GM19099 (cell line): ENCODE data around the gene SETD1A.

Experiments
- POLR2A ChIP-seq: IDR thresholded peaks from 3 replicates; pipeline ENCODE4 v1.6.1; 2011; ENCODE audit warnings: low read depth; ENCODE audit not compliant: insufficient read length; ENCODE audit errors: extremely low read depth

The SETD1A gene

GRCh38 chr16:31006589-31006988, 49.0 kb downstream of the SETD1A start:
- TF ChIP-seq POLR2A: no peak

- TF ChIP-seq POLR2A: no peak
Measured at GRCh38 chr16:31007684-31008083, 50.1 kb downstream of the SETD1A start.

- no peak for TF ChIP-seq POLR2A
Measured at GRCh38 chr16:31008149-31008548, 50.6 kb downstream of the SETD1A start.

- no peak for TF ChIP-seq POLR2A
Measured at GRCh38 chr16:31008551-31008950, 51.0 kb downstream of the SETD1A start.

GRCh38 chr16:31009120-31009519, 51.6 kb downstream of the SETD1A start:
- TF ChIP-seq POLR2A: no peak

- no peak for TF ChIP-seq POLR2A
Measured at GRCh38 chr16:31009894-31010584, 52.5 kb downstream of the SETD1A start.

- no peak for TF ChIP-seq POLR2A
Measured at GRCh38 chr16:31010585-31011325, 53.2 kb downstream of the SETD1A start, which contains the start of gene STX1B. STX1B (minus strand) TSS chr16:31010638; CDS start chr16:31010396, 242 bp downstream.

GRCh38 chr16:31016018-31016417, 58.5 kb downstream of the SETD1A start:
- TF ChIP-seq POLR2A: no peak

- no peak for TF ChIP-seq POLR2A
Measured at GRCh38 chr16:31020536-31020935, 63.0 kb downstream of the SETD1A start.

- no peak for TF ChIP-seq POLR2A
Measured at GRCh38 chr16:31022544-31023251, 65.1 kb downstream of the SETD1A start.

- no peak for TF ChIP-seq POLR2A
Measured at GRCh38 chr16:31023252-31023602, 65.7 kb downstream of the SETD1A start.

- TF ChIP-seq POLR2A: no peak
Measured at GRCh38 chr16:31023627-31024226, 66.2 kb downstream of the SETD1A start.

GRCh38 chr16:31025339-31025738, 67.8 kb downstream of the SETD1A start:
- no peak for TF ChIP-seq POLR2A

- no peak for TF ChIP-seq POLR2A
Measured at GRCh38 chr16:31029272-31029671, 71.7 kb downstream of the SETD1A start.

GRCh38 chr16:31031276-31031675, 73.7 kb downstream of the SETD1A start:
- no peak for TF ChIP-seq POLR2A
